Fibroblast of villous mesenchyme (primary cell): ENCODE data around the gene EDAR. TPM values are rescaled to one million over a fixed set of nuclear protein-coding genes. Genes with fewer than 3 reads are reported as not detected.
A peak's percentile ranks its signal among the peaks of the same experiment; 100 is the strongest.

Experiments
- DNase-seq: peaks from one replicate; pipeline ENCODE4 v3.0.0-alpha.2; 2010; ENCODE audit warnings: low read depth
- H3K4me3 ChIP-seq: 2 replicates; pipeline ENCODE4 v1.5.1; 2011; ENCODE audit warnings: low read depth, mild to moderate bottlenecking, low read length
- CTCF ChIP-seq: IDR thresholded peaks from 2 replicates; pipeline ENCODE4 v1.5.1; 2012; ENCODE audit warnings: low read depth, mild to moderate bottlenecking, low read length; ENCODE audit not compliant: insufficient read depth
- total RNA-seq: library from RNA; depleted of rRNA; stranded (reverse); fragments of >200 nt; gene quantifications from 2 replicates; pipeline ENCODE4 v1.2.3, GENCODE V29; 2012

The EDAR gene
- total RNA-seq, 1 donor: not detected

DNA sequence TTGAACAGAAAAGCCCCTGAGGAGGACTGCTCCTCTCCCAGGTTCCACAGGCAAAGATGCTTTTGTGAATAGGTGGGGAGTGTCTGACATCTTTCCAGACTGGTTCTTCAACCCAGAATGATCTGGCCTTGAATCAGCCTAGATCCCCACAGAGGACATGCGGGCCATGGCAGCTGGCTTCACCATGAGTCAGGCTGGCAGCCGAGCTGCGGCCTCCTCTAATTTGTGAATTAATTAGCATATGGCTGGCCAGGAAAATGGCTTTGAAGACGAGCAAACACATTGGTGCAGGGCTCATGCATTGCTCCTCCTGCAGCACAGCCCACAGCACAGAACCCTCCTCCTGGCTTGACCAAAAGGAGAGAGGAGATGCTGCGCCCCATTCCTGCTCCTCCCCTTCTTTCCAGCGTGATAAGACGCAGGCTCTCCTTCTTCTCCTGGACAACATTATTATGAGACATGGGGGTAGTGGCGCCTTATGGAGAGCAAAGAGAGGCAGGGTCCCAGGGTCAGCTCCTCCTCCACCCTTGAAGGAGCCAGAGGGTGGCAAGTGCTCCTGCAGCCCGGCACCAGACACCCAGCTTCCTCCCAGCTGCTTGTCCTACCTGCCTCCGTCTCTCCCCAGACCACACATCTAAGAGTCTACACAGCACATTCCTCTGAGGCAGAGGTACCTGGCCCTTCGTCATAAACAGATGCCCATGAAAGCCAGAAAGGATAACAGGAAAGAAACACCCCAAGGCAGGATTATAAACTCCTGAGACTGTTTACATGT lies 66.7 kb downstream of the EDAR start:
- no peak for TF ChIP-seq CTCF
- no peak for DNase-seq
- no peak overlapping the region for H3K4me3 ChIP-seq

DNA sequence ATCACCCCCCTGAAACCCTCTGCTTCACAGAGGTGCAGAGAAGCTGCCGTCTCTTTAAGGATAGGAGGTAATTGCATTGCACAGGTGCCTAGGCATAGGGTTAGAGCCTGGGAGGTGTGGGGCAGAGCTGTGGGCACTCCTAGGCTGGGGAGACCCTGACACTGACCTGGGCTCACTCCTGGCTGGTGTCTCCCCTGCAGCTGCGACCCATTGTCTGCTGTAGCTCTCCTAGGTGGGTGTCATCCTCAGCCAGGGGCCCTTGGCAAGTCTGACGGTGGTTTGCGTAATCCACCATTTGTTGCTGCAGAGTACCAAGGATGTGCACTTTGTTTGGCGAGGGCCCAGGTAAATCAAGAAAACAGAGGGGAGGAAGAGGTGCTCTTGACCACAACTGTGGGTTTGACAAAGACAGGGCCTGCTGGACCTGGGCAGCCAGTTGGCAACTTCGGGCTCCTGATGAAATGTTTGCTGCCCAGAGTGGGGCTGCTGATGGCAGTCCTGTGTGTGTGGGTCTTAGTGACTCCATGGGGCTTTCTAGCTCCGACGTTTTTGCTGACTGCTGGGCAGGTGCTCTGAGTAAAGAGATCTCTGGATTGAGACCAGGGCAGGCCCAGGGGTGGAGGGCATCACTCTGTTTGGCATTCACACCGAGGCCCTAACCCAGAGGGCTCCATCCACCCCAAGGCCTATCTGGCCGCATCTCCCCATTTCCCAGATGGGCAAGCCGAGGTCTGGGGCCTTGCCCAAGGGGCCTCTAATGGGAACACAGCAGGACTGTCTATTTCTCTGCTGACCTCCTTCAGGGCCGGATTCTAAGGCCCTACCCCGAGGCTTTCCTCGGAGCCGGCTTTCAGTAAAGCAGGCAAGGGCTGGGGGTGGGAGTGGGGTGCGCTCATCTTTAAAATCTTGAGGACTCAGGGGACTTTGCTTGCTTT lies 67.7 kb downstream of the EDAR start:
- DNase-seq: no peak
- no peak for TF ChIP-seq CTCF
- no peak overlapping the region for H3K4me3 ChIP-seq

DNA sequence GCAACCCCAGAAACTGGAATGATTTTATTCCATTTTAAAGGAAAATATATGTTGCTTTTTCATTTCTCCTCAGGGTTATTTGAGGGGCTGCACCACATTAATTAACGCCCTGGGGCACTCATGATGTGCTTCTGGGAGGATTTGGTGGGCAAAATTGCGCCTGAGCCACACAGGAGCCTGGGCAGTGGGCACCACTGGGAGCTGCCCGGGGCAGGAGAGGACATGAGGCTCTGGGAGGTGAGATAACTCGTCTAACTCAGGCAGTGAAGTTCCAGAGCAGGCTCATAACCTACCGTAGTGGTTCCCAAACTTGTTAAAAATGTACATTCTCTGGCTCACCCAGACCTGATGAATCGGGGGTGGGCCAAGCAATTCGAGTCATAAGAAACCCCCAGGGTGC lies 68.3 kb downstream of the EDAR start:
- no peak for TF ChIP-seq CTCF
- no peak overlapping the region for H3K4me3 ChIP-seq
- no peak for DNase-seq

- H3K4me3 ChIP-seq: no peak overlapping the region
- TF ChIP-seq CTCF: no peak
- DNase-seq: no peak
Observed at GRCh38 chr2:108919571-108920373, 69.2 kb downstream of the EDAR start.

DNA sequence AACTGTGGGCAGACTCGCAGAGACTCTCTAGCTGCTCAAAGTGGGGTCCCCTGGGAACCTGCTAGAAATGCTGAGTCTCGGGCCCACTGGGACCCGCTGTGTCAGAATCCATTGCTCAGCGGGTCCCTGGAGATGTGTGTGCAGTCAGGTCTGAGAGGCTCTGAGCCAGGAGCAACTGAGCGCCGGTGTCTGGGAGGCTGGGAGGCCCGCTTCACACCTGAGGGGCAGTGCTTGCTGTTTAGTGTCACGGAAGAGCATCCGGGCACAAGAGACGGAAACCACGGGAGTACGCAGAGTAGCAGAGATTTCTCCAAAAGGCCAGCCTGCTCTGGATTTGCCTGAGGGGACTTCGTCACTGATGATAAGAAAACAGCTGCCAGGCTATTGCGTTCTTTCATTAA lies 70.1 kb downstream of the EDAR start:
- H3K4me3 ChIP-seq: no peak overlapping the region
- TF ChIP-seq CTCF: no peak
- peak; percentile 13 for DNase-seq

GRCh38 chr2:108918156-108918874 lies 70.7 kb downstream of the EDAR start:
- H3K4me3 ChIP-seq: no peak overlapping the region
- DNase-seq: no peak
- no peak for TF ChIP-seq CTCF
